ENCODE results near the gene RUBCNL.

DNA sequence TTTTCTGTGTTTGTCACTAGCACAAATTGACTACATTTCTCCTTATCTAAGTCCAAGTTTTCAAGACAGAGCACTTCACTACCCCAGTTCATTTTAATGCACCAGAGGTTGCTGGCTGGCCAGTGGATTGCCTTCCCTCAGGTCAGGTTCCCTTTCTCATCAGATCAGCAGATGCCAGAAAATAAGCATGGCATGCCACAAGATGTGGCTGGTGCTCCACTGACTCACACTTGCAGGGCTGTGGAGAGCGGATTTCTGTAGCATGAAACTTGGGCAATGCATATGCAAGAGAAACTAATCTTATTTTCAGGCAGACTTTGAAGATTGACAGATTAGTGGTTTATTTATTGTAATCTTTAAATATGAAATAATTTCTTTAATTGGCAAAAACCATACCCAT, 79.5 kb downstream of the RUBCNL start:
- TF ChIP-seq POLR2AphosphoS5 (IDR thresholded peaks at IDR 0.05; ENCODE audit: low read depth, low read length): no peak
- TF ChIP-seq, protein P1, sequence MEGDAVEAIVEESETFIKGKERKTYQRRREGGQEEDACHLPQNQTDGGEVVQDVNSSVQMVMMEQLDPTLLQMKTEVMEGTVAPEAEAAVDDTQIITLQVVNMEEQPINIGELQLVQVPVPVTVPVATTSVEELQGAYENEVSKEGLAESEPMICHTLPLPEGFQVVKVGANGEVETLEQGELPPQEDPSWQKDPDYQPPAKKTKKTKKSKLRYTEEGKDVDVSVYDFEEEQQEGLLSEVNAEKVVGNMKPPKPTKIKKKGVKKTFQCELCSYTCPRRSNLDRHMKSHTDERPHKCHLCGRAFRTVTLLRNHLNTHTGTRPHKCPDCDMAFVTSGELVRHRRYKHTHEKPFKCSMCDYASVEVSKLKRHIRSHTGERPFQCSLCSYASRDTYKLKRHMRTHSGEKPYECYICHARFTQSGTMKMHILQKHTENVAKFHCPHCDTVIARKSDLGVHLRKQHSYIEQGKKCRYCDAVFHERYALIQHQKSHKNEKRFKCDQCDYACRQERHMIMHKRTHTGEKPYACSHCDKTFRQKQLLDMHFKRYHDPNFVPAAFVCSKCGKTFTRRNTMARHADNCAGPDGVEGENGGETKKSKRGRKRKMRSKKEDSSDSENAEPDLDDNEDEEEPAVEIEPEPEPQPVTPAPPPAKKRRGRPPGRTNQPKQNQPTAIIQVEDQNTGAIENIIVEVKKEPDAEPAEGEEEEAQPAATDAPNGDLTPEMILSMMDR (IDR thresholded peaks at IDR 0.05): no peak
- TF ChIP-seq, protein P2, sequence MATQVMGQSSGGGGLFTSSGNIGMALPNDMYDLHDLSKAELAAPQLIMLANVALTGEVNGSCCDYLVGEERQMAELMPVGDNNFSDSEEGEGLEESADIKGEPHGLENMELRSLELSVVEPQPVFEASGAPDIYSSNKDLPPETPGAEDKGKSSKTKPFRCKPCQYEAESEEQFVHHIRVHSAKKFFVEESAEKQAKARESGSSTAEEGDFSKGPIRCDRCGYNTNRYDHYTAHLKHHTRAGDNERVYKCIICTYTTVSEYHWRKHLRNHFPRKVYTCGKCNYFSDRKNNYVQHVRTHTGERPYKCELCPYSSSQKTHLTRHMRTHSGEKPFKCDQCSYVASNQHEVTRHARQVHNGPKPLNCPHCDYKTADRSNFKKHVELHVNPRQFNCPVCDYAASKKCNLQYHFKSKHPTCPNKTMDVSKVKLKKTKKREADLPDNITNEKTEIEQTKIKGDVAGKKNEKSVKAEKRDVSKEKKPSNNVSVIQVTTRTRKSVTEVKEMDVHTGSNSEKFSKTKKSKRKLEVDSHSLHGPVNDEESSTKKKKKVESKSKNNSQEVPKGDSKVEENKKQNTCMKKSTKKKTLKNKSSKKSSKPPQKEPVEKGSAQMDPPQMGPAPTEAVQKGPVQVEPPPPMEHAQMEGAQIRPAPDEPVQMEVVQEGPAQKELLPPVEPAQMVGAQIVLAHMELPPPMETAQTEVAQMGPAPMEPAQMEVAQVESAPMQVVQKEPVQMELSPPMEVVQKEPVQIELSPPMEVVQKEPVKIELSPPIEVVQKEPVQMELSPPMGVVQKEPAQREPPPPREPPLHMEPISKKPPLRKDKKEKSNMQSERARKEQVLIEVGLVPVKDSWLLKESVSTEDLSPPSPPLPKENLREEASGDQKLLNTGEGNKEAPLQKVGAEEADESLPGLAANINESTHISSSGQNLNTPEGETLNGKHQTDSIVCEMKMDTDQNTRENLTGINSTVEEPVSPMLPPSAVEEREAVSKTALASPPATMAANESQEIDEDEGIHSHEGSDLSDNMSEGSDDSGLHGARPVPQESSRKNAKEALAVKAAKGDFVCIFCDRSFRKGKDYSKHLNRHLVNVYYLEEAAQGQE (IDR thresholded peaks at IDR 0.05; ENCODE audit: insufficient read depth in 1 of 2, low read depth in 2 of 2, low read length in 1 of 2): no peak

All from Panc1 (cell line).